ENCODE data around the gene RADIL. TPM values are rescaled to one million over a fixed set of nuclear protein-coding genes. Genes with fewer than 3 reads are reported as not detected.

The RADIL gene
- polyA plus RNA-seq, 3 donors = not detected

DNA sequence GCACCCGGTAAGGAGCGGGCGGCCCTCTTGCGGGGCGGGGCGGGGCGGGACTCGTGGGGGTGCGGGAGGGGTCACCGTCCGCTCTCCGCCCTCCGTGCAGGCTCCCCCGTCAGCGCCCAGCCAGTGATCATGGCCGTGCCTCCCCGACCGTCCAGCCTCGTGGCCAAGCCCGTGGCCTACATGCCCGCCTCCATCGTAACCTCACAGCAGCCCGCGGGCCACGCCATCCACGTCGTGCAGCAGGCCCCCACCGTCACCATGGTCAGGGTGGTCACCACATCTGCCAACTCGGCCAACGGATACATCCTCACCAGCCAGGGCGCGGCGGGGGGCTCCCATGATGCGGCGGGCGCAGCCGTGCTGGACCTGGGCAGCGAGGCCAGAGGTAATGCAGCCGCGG, 124.3 kb downstream of the RADIL start:
- Histone ChIP-seq H2AFZ (ENCODE audit: insufficient read depth, low read depth, low read length, poor library complexity, severe bottlenecking) (no peak overlapping the region), H3K27ac (ENCODE audit: low read depth in 1 of 2, low read length in 2 of 2) (no peak overlapping the region), H3K27me3 (ENCODE audit: control insufficient read depth in 2 of 2, insufficient read depth in 2 of 2, low read length in 2 of 2) (no peaks in the 10 kb centered on the region), H3K4me1 (ENCODE audit: control insufficient read depth in 1 of 2, insufficient read depth in 2 of 2, low read length in 2 of 2) (no peaks in the 10 kb centered on the region), H3K36me3 (replicated peaks in 1 of 2; ENCODE audit: control insufficient read depth in 1 of 2, insufficient read depth in 2 of 2, low read length in 2 of 2) (peaks cover 85 to 99% of the 10 kb centered on the region in 2 donors), H3K4me3 (replicated peaks in 1 of 3; ENCODE audit: low read depth in 2 of 3, low read length in 3 of 3) (no peak overlapping the region), H3K9me3 (replicated peaks in 1 of 2; ENCODE audit: control insufficient read depth in 1 of 2, insufficient read depth in 1 of 2, low read length in 2 of 2) (no peaks in the 10 kb centered on the region), H3K4me2 (replicated peaks; ENCODE audit: extremely low read depth, low read length, poor library complexity, severe bottlenecking) (no peak overlapping the region), H3K79me2 (ENCODE audit: insufficient read depth, low read length) (peaks cover 9% of the 10 kb centered on the region), H4K20me1 (ENCODE audit: insufficient read depth, low read length) (peaks cover 14% of the 10 kb centered on the region), H3K9ac (ENCODE audit: insufficient read depth, low read length, poor library complexity, severe bottlenecking) (no peak overlapping the region)
- Mint-ChIP-seq H3K9me3 (peaks cover 0 to 3% (median 0%) of the 10 kb centered on the region in 7 donors), H3K36me3 (peaks cover 76 to 99% of the 10 kb centered on the region in 2 donors), H3K27ac (no peak overlapping the region), H3K4me1 (no peaks in the 10 kb centered on the region), H3K27me3 (ENCODE audit: low read depth in 3 of 3) (peaks cover 0 to 3% (median 0%) of the 10 kb centered on the region in 3 donors), H3K4me3 (no peak overlapping the region)
- DNase-seq = no peak
- intact Hi-C loops (cut with micrococcal nuclease) = loop anchor here in 1 of 2 donors (10.0 kb wide), 1 partner anchor 144 kb away; no protein-coding TSS in a partner anchor
- 98% methylated on average over 28 of the region's 40 CpGs for WGBS (ENCODE audit: insufficient coverage)
- TF ChIP-seq, protein P1, sequence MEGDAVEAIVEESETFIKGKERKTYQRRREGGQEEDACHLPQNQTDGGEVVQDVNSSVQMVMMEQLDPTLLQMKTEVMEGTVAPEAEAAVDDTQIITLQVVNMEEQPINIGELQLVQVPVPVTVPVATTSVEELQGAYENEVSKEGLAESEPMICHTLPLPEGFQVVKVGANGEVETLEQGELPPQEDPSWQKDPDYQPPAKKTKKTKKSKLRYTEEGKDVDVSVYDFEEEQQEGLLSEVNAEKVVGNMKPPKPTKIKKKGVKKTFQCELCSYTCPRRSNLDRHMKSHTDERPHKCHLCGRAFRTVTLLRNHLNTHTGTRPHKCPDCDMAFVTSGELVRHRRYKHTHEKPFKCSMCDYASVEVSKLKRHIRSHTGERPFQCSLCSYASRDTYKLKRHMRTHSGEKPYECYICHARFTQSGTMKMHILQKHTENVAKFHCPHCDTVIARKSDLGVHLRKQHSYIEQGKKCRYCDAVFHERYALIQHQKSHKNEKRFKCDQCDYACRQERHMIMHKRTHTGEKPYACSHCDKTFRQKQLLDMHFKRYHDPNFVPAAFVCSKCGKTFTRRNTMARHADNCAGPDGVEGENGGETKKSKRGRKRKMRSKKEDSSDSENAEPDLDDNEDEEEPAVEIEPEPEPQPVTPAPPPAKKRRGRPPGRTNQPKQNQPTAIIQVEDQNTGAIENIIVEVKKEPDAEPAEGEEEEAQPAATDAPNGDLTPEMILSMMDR (IDR thresholded peaks at IDR 0.05) = no peak

DNA sequence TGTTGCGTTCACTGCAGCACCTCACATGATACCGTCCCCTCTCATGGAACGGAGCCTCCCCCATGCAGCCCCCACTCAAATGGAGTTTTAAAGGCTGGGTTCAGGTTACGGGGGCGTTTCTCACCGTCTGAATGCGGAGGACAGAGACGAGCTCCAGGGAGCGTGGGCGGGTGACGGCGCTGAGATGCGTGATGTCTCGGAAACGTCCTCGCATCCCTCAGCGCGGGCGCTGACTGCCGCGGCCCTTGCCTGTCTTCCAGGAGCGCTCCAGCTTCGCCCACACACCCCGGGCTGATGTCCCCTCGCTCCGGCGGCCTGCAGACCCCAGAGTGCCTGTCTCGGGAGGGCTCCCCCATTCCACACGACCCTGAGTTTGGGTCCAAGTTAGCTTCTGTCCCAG, 124.7 kb downstream of the RADIL start:
- no peak for DNase-seq
- H3K27ac Mint-ChIP-seq = no peak overlapping the region
- no peaks in the 10 kb centered on the region for H3K4me1 Mint-ChIP-seq
- no peak overlapping the region for H3K4me3 ChIP-seq (replicated peaks in 1 of 3; ENCODE audit: low read depth in 2 of 3, low read length in 3 of 3)
- no peaks in the 10 kb centered on the region for H3K9me3 ChIP-seq (replicated peaks in 1 of 2; ENCODE audit: control insufficient read depth in 1 of 2, insufficient read depth in 1 of 2, low read length in 2 of 2)
- peaks cover 0 to 3% (median 0%) of the 10 kb centered on the region in 7 donors for H3K9me3 Mint-ChIP-seq
- no peak overlapping the region for H3K4me3 Mint-ChIP-seq
- intact Hi-C loops (cut with micrococcal nuclease) = loop anchor here in 1 of 2 donors (10.0 kb wide), 1 partner anchor 144 kb away; no protein-coding TSS in a partner anchor
- no peaks in the 10 kb centered on the region for H3K27me3 ChIP-seq (ENCODE audit: control insufficient read depth in 2 of 2, insufficient read depth in 2 of 2, low read length in 2 of 2)
- H3K27me3 Mint-ChIP-seq (ENCODE audit: low read depth in 3 of 3) = peaks cover 0 to 3% (median 0%) of the 10 kb centered on the region in 3 donors
- TF ChIP-seq, protein P1 (IDR thresholded peaks at IDR 0.05) = no peak
- peaks cover 85 to 97% of the 10 kb centered on the region in 2 donors for H3K36me3 ChIP-seq (replicated peaks in 1 of 2; ENCODE audit: control insufficient read depth in 1 of 2, insufficient read depth in 2 of 2, low read length in 2 of 2)
- H2AFZ ChIP-seq (ENCODE audit: insufficient read depth, low read depth, low read length, poor library complexity, severe bottlenecking) = no peak overlapping the region
- H3K36me3 Mint-ChIP-seq = peaks cover 74 to 96% of the 10 kb centered on the region in 2 donors
- peaks cover 16% of the 10 kb centered on the region for H4K20me1 ChIP-seq (ENCODE audit: insufficient read depth, low read length)
- H3K27ac ChIP-seq (ENCODE audit: low read depth in 1 of 2, low read length in 2 of 2) = no peak overlapping the region
- no peak overlapping the region for H3K9ac ChIP-seq (ENCODE audit: insufficient read depth, low read length, poor library complexity, severe bottlenecking)
- H3K4me1 ChIP-seq (ENCODE audit: control insufficient read depth in 1 of 2, insufficient read depth in 2 of 2, low read length in 2 of 2) = no peaks in the 10 kb centered on the region
- no peak overlapping the region for H3K4me2 ChIP-seq (replicated peaks; ENCODE audit: extremely low read depth, low read length, poor library complexity, severe bottlenecking)
- WGBS (ENCODE audit: insufficient coverage) = 97% methylated on average over 29 of the region's 29 CpGs
- peaks cover 13% of the 10 kb centered on the region for H3K79me2 ChIP-seq (ENCODE audit: insufficient read depth, low read length)
